ENCODE results near the gene GJD2. TPM values are rescaled to one million over a fixed set of nuclear protein-coding genes. Genes with fewer than 3 reads are reported as not detected.

The GJD2 gene
- total and polyA plus RNA-seq, 12 donors = 0.33 to 9.1 (median 2.0) TPM; not detected in 4

DNA sequence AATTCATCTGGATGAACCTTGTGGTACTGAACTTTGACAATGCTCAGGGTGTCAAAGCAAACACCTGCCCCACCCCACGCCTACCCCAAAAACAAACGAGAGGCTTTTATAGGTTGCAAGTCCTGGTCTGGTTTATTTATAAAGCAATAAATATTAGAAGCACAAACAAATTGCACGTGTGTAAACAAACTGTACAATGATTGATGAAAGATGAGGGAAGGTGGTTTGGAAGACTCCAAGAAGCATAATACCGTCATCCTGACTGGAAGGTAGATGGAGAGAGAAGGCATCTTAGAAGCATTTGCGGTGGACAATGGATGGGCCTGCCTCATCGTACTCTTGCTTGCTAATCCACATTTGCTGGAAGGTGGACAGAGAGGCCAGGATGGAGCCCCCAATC lies 35.3 kb upstream of the GJD2 start:
- Histone ChIP-seq H3K27me3 (peaks cover 9% of the 10 kb centered on the region), H3K36me3 (replicated peaks in 1 of 2) (no peaks in the 10 kb centered on the region), H3K9me3 (replicated peaks in 1 of 3) (no peaks in the 10 kb centered on the region), H3K4me3 (no peak overlapping the region), H3K4me1 (replicated peaks in 1 of 2) (peaks cover 0 to 2% of the 10 kb centered on the region in 2 donors), H3K27ac (no peak overlapping the region)
- TF ChIP-seq, protein P1, sequence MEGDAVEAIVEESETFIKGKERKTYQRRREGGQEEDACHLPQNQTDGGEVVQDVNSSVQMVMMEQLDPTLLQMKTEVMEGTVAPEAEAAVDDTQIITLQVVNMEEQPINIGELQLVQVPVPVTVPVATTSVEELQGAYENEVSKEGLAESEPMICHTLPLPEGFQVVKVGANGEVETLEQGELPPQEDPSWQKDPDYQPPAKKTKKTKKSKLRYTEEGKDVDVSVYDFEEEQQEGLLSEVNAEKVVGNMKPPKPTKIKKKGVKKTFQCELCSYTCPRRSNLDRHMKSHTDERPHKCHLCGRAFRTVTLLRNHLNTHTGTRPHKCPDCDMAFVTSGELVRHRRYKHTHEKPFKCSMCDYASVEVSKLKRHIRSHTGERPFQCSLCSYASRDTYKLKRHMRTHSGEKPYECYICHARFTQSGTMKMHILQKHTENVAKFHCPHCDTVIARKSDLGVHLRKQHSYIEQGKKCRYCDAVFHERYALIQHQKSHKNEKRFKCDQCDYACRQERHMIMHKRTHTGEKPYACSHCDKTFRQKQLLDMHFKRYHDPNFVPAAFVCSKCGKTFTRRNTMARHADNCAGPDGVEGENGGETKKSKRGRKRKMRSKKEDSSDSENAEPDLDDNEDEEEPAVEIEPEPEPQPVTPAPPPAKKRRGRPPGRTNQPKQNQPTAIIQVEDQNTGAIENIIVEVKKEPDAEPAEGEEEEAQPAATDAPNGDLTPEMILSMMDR (IDR thresholded peaks at IDR 0.05) = no peak
- TF ChIP-seq POLR2A (IDR thresholded peaks at IDR 0.05) = no peak
- WGBS, 4 donors = 62 to 71% (median 68%) methylated on average over 6 of the region's 6 CpGs
- intact Hi-C loops (cut with DNase I) = no loop called here
- no peak for DNase-seq

DNA sequence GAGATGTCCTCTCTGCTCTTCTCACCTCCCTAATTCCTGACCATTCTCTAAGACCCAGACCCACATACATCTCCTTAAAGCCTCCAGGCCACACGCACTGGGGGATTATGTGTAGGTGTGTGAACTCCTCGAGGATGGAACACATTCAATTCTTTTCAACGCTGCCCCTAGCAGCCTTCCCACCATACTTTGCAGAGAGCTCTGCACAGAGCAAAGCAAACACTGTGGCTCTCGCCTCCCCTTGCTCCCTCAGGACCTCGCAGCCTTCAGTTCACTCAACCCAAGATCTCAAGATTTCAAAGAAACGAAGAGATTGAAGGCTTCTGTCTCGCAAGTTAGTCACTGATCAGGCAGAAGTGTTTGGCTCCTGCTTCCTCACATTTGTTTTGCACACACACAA lies 34.5 kb upstream of the GJD2 start:
- Histone ChIP-seq H3K9me3 (replicated peaks in 1 of 3) (no peaks in the 10 kb centered on the region), H3K27me3 (peaks cover 6% of the 10 kb centered on the region), H3K4me1 (replicated peaks in 1 of 2) (no peaks in the 10 kb centered on the region), H3K27ac (no peak overlapping the region), H3K36me3 (replicated peaks in 1 of 2) (no peaks in the 10 kb centered on the region), H3K4me3 (no peak overlapping the region)
- 64 to 86% (median 69%) methylated on average over 7 of the region's 7 CpGs for WGBS, 4 donors
- intact Hi-C loops (cut with DNase I) = no loop called here
- DNase-seq = no peak
- TF ChIP-seq, protein P1 (IDR thresholded peaks at IDR 0.05) = no peak
- TF ChIP-seq POLR2A (IDR thresholded peaks at IDR 0.05) = no peak

DNA sequence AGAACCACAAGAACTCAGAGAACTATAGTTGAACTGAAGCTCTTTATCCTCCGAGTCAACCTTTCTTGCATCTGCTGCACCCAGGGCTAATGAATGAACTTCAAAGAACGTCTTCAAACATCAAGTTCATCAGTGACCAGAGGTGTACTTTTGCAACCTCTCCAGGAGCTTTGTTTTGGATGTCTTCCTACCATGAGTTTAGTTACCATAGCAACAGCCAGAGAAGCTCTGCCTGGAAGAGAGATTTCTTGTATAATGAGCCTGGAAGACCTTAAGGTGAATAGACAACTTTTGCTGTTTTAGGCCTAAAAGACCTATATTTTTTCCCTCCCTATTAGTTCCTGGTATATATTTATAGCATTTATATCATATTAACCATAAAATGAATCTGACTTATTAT lies 31.4 kb upstream of the GJD2 start:
- Histone ChIP-seq H3K27ac (no peak overlapping the region), H3K4me1 (replicated peaks in 1 of 2) (no peaks in the 10 kb centered on the region), H3K27me3 (peaks cover 5% of the 10 kb centered on the region), H3K36me3 (replicated peaks in 1 of 2) (no peaks in the 10 kb centered on the region), H3K9me3 (replicated peaks in 1 of 3) (no peaks in the 10 kb centered on the region), H3K4me3 (no peak overlapping the region)
- no peak for DNase-seq
- TF ChIP-seq POLR2A (IDR thresholded peaks at IDR 0.05) = no peak
- TF ChIP-seq, protein P1 (IDR thresholded peaks at IDR 0.05) = no peak
- 47 to 73% (median 72%) methylated on average over 2 of the region's 2 CpGs for WGBS, 4 donors
- intact Hi-C loops (cut with DNase I) = no loop called here

DNA sequence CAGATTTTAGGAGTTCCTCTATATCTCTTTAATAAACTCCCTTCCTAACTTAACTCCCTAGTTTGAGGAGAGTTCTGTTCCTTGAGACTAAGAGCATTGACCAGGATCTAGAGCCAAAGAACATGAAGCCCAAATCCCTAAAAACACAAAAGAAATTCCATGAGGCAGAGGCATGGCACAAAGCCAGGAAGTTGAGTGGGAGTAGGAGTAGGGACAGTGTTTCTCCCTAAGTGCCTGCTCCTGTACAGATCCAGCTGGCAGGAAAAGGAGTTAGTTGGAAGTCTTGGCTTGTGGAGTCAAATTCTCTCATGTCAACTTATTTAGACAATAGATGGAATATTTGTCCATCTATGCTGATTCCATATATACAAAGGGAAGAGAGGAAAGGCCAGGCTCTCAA lies 29.2 kb upstream of the GJD2 start:
- no peak overlapping the region for H3K27ac ChIP-seq
- H3K4me3 ChIP-seq = no peak overlapping the region
- no peaks in the 10 kb centered on the region for H3K9me3 ChIP-seq (replicated peaks in 1 of 3)
- DNase-seq = no peak
- TF ChIP-seq, protein P1 (IDR thresholded peaks at IDR 0.05) = no peak
- no peak for TF ChIP-seq POLR2A (IDR thresholded peaks at IDR 0.05)
- H3K27me3 ChIP-seq = peaks cover 5% of the 10 kb centered on the region
- no peaks in the 10 kb centered on the region for H3K36me3 ChIP-seq (replicated peaks in 1 of 2)
- no peaks in the 10 kb centered on the region for H3K4me1 ChIP-seq (replicated peaks in 1 of 2)
- intact Hi-C loops (cut with DNase I) = no loop called here

All from adrenal gland (tissue), 12 donors.